ENCODE results near the gene SLC2A11. TPM values are rescaled to one million over a fixed set of nuclear protein-coding genes. Genes with fewer than 3 reads are reported as not detected.

SLC2A11 gene
- polyA plus RNA-seq, 1 donor from 2014 or later = 45.7 TPM

DNA sequence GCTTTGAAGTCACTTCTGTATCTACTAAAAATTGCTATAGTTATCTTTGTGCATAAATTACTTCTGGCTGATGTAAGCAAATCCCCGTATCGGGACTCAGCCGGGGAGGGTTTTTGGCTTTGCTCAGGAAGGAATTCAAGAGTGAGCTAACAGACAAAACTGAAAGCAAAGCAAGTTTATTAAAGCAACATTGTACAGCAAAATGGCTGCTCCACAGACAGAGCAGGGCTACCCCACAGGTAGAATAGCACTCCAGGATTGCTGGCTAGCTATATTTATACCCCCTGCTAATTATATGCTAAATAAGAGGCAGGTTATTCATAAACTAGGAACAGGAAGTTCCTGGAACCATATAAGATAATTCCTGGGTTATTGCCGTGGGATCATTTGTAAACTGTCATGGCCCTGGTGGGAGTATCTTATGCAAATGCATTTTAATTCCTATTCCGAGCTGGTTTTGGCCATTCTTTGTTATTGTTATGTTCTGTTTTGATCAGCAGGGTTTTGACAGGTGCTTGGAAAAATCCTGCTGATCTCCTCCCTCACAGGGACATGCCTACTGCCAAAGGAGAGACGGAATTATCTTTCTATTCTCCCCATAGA is 51.7 kb downstream of the SLC2A11 start:
- Histone ChIP-seq H2AFZ (ENCODE audit: low read depth, low read length) (no peak overlapping the region), H4K20me1 (ENCODE audit: insufficient read depth) (no peaks in the 10 kb centered on the region), H3K36me3 (ENCODE audit: insufficient read depth, low read length) (no peaks in the 10 kb centered on the region), H3F3A (ENCODE audit: insufficient read depth, low read length, poor library complexity, severe bottlenecking) (no peaks in the 10 kb centered on the region), H3K4me3 (ENCODE audit: low read length) (no peak overlapping the region), H3K9me3 (ENCODE audit: low read length) (no peaks in the 10 kb centered on the region), H3K27ac (ENCODE audit: low read length) (no peak overlapping the region), H3K9me2 (ENCODE audit: insufficient read depth, low read length) (no peaks in the 10 kb centered on the region), H3K4me2 (ENCODE audit: low read length) (no peak overlapping the region), H3K79me2 (replicated peaks; ENCODE audit: insufficient read depth, low read length) (no peaks in the 10 kb centered on the region), H3K9ac (ENCODE audit: low read length) (no peak overlapping the region), H3K27me3 (ENCODE audit: insufficient read depth, low read depth, low read length) (no peaks in the 10 kb centered on the region)
- TF ChIP-seq, protein P1, sequence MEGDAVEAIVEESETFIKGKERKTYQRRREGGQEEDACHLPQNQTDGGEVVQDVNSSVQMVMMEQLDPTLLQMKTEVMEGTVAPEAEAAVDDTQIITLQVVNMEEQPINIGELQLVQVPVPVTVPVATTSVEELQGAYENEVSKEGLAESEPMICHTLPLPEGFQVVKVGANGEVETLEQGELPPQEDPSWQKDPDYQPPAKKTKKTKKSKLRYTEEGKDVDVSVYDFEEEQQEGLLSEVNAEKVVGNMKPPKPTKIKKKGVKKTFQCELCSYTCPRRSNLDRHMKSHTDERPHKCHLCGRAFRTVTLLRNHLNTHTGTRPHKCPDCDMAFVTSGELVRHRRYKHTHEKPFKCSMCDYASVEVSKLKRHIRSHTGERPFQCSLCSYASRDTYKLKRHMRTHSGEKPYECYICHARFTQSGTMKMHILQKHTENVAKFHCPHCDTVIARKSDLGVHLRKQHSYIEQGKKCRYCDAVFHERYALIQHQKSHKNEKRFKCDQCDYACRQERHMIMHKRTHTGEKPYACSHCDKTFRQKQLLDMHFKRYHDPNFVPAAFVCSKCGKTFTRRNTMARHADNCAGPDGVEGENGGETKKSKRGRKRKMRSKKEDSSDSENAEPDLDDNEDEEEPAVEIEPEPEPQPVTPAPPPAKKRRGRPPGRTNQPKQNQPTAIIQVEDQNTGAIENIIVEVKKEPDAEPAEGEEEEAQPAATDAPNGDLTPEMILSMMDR (IDR thresholded peaks at IDR 0.05; ENCODE audit: poor library complexity, severe bottlenecking) = no peak
- TF ChIP-seq TAF1 (IDR thresholded peaks at IDR 0.05; ENCODE audit: low read depth) (no peak), SMC3 (conservative IDR thresholded peaks at IDR 0.05; ENCODE audit: poor library complexity) (no peak), MXI1 (conservative IDR thresholded peaks at IDR 0.05; ENCODE audit: poor library complexity, severe bottlenecking) (no peak), POLR2AphosphoS5 (IDR thresholded peaks at IDR 0.05) (no peak), EP300 (conservative IDR thresholded peaks at IDR 0.05; ENCODE audit: poor library complexity, severe bottlenecking) (no peak), RAD21 (conservative IDR thresholded peaks at IDR 0.05) (no peak)

DNA sequence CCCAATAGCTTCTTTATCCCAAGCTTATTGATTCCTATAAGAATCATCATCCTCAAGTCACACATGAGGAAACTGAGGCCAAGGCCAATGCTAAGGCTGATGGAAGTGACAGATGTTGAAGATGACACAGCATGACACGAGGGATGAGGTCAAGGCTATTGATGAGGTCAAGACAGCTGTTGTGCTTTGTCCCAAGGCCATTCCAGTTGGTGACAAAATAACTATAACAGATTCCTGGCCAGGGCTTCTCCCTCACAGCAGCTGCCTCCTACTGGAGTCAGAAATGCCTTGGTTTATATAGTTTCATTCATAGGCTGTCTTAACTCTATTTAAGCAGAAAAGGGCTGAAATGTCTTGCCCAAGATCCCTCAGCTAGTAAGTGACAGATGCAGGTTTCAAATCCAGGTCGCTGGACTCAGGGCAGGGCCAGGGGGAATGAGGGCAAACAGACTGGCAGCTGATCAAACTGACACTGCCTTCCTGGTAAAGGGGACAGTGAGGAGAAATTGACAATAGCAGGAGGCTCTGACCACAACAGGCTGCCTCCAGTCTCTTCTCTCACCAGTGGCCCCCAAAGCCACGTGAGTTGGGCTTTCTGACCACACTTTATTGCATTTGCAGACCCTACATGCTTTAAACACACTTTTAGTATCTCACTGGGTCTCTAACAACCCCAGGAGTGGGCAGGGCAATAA is 53.0 kb downstream of the SLC2A11 start:
- H2AFZ ChIP-seq (ENCODE audit: low read depth, low read length) = no peak overlapping the region
- H3K4me2 ChIP-seq (ENCODE audit: low read length) = no peak overlapping the region
- no peak overlapping the region for H3K4me3 ChIP-seq (ENCODE audit: low read length)
- H3K9me2 ChIP-seq (ENCODE audit: insufficient read depth, low read length) = no peaks in the 10 kb centered on the region
- H3K36me3 ChIP-seq (ENCODE audit: insufficient read depth, low read length) = no peaks in the 10 kb centered on the region
- no peaks in the 10 kb centered on the region for H3K79me2 ChIP-seq (replicated peaks; ENCODE audit: insufficient read depth, low read length)
- H3K27ac ChIP-seq (ENCODE audit: low read length) = no peak overlapping the region
- H3K9me3 ChIP-seq (ENCODE audit: low read length) = no peaks in the 10 kb centered on the region
- H3F3A ChIP-seq (ENCODE audit: insufficient read depth, low read length, poor library complexity, severe bottlenecking) = no peaks in the 10 kb centered on the region
- H3K27me3 ChIP-seq (ENCODE audit: insufficient read depth, low read depth, low read length) = no peaks in the 10 kb centered on the region
- no peaks in the 10 kb centered on the region for H4K20me1 ChIP-seq (ENCODE audit: insufficient read depth)
- TF ChIP-seq EZH2 (IDR thresholded peaks at IDR 0.05; ENCODE audit: borderline replicate concordance, insufficient read depth, low read length, poor library complexity, severe bottlenecking) (no peak), SMC3 (conservative IDR thresholded peaks at IDR 0.05; ENCODE audit: poor library complexity) (no peak), MXI1 (conservative IDR thresholded peaks at IDR 0.05; ENCODE audit: poor library complexity, severe bottlenecking) (no peak)
- TF ChIP-seq, protein P2, sequence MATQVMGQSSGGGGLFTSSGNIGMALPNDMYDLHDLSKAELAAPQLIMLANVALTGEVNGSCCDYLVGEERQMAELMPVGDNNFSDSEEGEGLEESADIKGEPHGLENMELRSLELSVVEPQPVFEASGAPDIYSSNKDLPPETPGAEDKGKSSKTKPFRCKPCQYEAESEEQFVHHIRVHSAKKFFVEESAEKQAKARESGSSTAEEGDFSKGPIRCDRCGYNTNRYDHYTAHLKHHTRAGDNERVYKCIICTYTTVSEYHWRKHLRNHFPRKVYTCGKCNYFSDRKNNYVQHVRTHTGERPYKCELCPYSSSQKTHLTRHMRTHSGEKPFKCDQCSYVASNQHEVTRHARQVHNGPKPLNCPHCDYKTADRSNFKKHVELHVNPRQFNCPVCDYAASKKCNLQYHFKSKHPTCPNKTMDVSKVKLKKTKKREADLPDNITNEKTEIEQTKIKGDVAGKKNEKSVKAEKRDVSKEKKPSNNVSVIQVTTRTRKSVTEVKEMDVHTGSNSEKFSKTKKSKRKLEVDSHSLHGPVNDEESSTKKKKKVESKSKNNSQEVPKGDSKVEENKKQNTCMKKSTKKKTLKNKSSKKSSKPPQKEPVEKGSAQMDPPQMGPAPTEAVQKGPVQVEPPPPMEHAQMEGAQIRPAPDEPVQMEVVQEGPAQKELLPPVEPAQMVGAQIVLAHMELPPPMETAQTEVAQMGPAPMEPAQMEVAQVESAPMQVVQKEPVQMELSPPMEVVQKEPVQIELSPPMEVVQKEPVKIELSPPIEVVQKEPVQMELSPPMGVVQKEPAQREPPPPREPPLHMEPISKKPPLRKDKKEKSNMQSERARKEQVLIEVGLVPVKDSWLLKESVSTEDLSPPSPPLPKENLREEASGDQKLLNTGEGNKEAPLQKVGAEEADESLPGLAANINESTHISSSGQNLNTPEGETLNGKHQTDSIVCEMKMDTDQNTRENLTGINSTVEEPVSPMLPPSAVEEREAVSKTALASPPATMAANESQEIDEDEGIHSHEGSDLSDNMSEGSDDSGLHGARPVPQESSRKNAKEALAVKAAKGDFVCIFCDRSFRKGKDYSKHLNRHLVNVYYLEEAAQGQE (IDR thresholded peaks at IDR 0.05; ENCODE audit: borderline replicate concordance) = no peak
- TF ChIP-seq, protein P1 (IDR thresholded peaks at IDR 0.05; ENCODE audit: poor library complexity, severe bottlenecking) = no peak
- no peak overlapping the region for H3K9ac ChIP-seq (ENCODE audit: low read length)
